ENCODE results near the gene MRPL30.

DNA sequence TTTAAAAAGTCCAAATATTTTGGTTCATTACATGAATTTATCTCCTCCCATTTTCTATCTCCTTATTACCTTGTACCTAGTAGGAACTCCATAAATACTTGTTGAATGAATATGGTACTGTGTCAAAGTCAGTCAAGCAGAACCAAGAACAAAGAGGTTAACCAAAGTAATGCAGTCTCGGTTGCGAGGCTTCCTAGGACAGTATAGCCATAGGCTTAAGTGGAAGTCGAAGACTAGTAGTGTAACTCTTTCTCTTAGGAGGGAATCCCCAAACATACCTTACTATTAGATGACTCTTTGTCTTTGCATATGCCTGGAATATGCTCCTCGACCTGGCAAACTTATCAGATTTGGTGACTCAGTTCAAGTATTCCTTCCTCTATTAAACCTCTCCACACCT lies 21.4 kb upstream of the MRPL30 start:
- TF ChIP-seq, protein P1, sequence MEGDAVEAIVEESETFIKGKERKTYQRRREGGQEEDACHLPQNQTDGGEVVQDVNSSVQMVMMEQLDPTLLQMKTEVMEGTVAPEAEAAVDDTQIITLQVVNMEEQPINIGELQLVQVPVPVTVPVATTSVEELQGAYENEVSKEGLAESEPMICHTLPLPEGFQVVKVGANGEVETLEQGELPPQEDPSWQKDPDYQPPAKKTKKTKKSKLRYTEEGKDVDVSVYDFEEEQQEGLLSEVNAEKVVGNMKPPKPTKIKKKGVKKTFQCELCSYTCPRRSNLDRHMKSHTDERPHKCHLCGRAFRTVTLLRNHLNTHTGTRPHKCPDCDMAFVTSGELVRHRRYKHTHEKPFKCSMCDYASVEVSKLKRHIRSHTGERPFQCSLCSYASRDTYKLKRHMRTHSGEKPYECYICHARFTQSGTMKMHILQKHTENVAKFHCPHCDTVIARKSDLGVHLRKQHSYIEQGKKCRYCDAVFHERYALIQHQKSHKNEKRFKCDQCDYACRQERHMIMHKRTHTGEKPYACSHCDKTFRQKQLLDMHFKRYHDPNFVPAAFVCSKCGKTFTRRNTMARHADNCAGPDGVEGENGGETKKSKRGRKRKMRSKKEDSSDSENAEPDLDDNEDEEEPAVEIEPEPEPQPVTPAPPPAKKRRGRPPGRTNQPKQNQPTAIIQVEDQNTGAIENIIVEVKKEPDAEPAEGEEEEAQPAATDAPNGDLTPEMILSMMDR (IDR thresholded peaks at IDR 0.05) = no peak
- no peak for TF ChIP-seq ZFX (IDR thresholded peaks at IDR 0.05; ENCODE audit: borderline replicate concordance)
